CD4-positive, CD25-positive, alpha-beta regulatory T cell (primary cell): ENCODE results near the gene SYNC. TPM values are rescaled to one million over a fixed set of nuclear protein-coding genes. Genes with fewer than 3 reads are reported as not detected.
A peak's percentile ranks its signal among the peaks of the same experiment; 100 is the strongest.
"Not testable (repeated sequence)": the region's sequence is repeated elsewhere in the genome, so short reads cannot be mapped to it uniquely, and the experiment has no call there.

Experiments used
- ATAC-seq, 2 donors: fragments of 150-1000 bp; cut with Tn5 transposase; one replicate each; pipeline ENCODE4 v1.10.0; 2021; ENCODE audit warnings: low read depth in 2 of 2, moderate number of reproducible peaks in 2 of 2, moderate library complexity in 1 of 2
- DNase-seq, 3 donors: peaks; one replicate each; pipeline versions ENCODE4 v3.0.0 to v3.0.0-alpha.2; 2012 to 2022; ENCODE audit warnings: mixed read lengths in 1 of 3
- H3K27ac ChIP-seq: one replicate; pipeline ENCODE4 v1.7.0; 2013; ENCODE audit warnings: mild to moderate bottlenecking, low read length; ENCODE audit not compliant: insufficient read depth, poor library complexity, severe bottlenecking
- H3K27me3 ChIP-seq: one replicate; pipeline ENCODE4 v1.7.0; 2013; ENCODE audit warnings: low read length; ENCODE audit not compliant: control insufficient read depth, insufficient read depth
- H3K36me3 ChIP-seq: one replicate; pipeline ENCODE4 v1.7.0; 2013; ENCODE audit warnings: mild to moderate bottlenecking, low read length, moderate library complexity; ENCODE audit not compliant: control insufficient read depth, insufficient read depth
- H3K4me1 ChIP-seq: 2 replicates; pipeline ENCODE4 v1.7.0; 2013; ENCODE audit warnings: mild to moderate bottlenecking, low read length; ENCODE audit not compliant: insufficient read depth, control insufficient read depth, poor library complexity, severe bottlenecking
- H3K4me3 ChIP-seq: one replicate; pipeline ENCODE4 v1.7.0; 2013; ENCODE audit warnings: low read depth, mild to moderate bottlenecking, low read length, moderate library complexity
- H3K9me3 ChIP-seq, 2 experiments: 1 replicate in 1 of 2; 2 replicates in 1 of 2; pipeline ENCODE4 v1.7.0; 2013; ENCODE audit warnings: low read length in 2 of 2, mild to moderate bottlenecking in 1 of 2, moderate library complexity in 1 of 2; ENCODE audit not compliant: control insufficient read depth in 2 of 2
- H3K27ac Mint-ChIP-seq, 3 donors: one replicate each; pipeline ENCODE4 v1.8.0; 2020 to 2022; ENCODE audit warnings: mild to moderate bottlenecking in 3 of 3, mixed read lengths in 3 of 3, moderate library complexity in 2 of 3
- H3K27me3 Mint-ChIP-seq: one replicate; pipeline ENCODE4 v1.8.0; 2022; ENCODE audit warnings: mild to moderate bottlenecking, mixed read lengths
- H3K36me3 Mint-ChIP-seq: one replicate; pipeline ENCODE4 v1.8.0; 2020; ENCODE audit warnings: mixed read lengths
- H3K4me1 Mint-ChIP-seq, 4 donors: one replicate each; pipeline ENCODE4 v1.8.0; 2020 to 2022; ENCODE audit warnings: mixed read lengths in 4 of 4, mild to moderate bottlenecking in 1 of 4
- H3K4me3 Mint-ChIP-seq, 4 donors: one replicate each; pipeline ENCODE4 v1.8.0; 2020 to 2022; ENCODE audit warnings: mild to moderate bottlenecking in 4 of 4, mixed read lengths in 4 of 4, moderate library complexity in 3 of 4
- H3K9me3 Mint-ChIP-seq, 7 donors: one replicate each; pipeline ENCODE4 v1.8.0; 2020 to 2022; ENCODE audit warnings: mixed read lengths in 7 of 7, mild to moderate bottlenecking in 3 of 7, moderate library complexity in 2 of 7
- polyA plus RNA-seq, 4 donors: library from polyadenylated mRNA; unstranded; fragments of 300-500 nt; fragmentation: Illumina TruSeq; gene quantifications; one replicate each; pipeline ENCODE4 v1.2.3, GENCODE V29; 2021
- total RNA-seq: library from RNA; stranded (reverse); gene quantifications from one replicate; pipeline ENCODE4 v1.2.3, GENCODE V29; 2022

SYNC gene
- total and polyA plus RNA-seq, 5 donors from 2014 or later = not detected

- H3K36me3 Mint-ChIP-seq = no peaks in the 10 kb centered on the region
- peaks cover 9 to 61% (median 36%) of the 10 kb centered on the region in 4 donors for H3K4me1 Mint-ChIP-seq
- H3K9me3 Mint-ChIP-seq = no peaks in the 10 kb centered on the region
- peaks cover 6% of the 10 kb centered on the region for H3K27me3 Mint-ChIP-seq
- Histone ChIP-seq H3K27ac (peak overlapping the region; percentile 41), H3K4me3 (peak overlapping the region; percentile 61), H3K4me1 (peaks cover 36% of the 10 kb centered on the region), H3K27me3 (no peaks in the 10 kb centered on the region), H3K9me3 (no peaks in the 10 kb centered on the region), H3K36me3 (peaks cover 7% of the 10 kb centered on the region)
- peak overlapping the region; percentile 17 to 61 (median 23) for H3K27ac Mint-ChIP-seq
- DNase-seq (peak in 1 of 3 donors; percentile 23), ATAC-seq (no peak)
- peak overlapping the region; percentile 89 to 95 (median 95) for H3K4me3 Mint-ChIP-seq
Measured at GRCh38 chr1:32647308-32648134, 55.0 kb downstream of the SYNC start.

DNA sequence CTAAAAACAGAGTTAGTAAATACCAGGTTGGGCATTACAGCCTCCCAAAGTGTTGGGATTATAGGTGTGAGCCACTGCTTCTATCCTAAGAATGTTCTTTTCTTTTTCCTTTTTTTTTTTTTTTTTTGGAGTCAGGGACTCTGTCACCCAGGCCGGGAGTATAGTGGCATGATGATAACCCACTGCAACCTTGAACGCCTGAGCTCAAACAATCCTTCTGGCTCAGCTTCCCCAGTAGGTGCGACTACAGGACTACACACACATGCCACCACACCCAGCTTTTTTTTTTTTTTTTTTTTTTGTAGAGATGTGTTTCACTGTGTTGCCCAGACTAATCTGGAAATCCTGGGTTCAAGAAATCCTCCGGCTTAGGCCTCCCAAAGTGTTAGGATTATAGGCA lies 58.1 kb downstream of the SYNC start:
- no peak overlapping the region for H3K27ac ChIP-seq
- DNase-seq = no peak
- no peaks in the 10 kb centered on the region for H3K36me3 Mint-ChIP-seq
- H3K9me3 ChIP-seq = no peaks in the 10 kb centered on the region
- H3K4me3 Mint-ChIP-seq = no peak overlapping the region
- no peaks in the 10 kb centered on the region for H3K27me3 ChIP-seq
- peaks cover 9 to 47% (median 28%) of the 10 kb centered on the region in 4 donors for H3K4me1 Mint-ChIP-seq
- H3K36me3 ChIP-seq = peaks cover 11% of the 10 kb centered on the region
- no peak for ATAC-seq
- no peaks in the 10 kb centered on the region for H3K27me3 Mint-ChIP-seq
- H3K9me3 Mint-ChIP-seq = no peaks in the 10 kb centered on the region
- H3K4me1 ChIP-seq = peaks cover 19% of the 10 kb centered on the region
- H3K4me3 ChIP-seq = no peak overlapping the region
- no peak overlapping the region for H3K27ac Mint-ChIP-seq

DNA sequence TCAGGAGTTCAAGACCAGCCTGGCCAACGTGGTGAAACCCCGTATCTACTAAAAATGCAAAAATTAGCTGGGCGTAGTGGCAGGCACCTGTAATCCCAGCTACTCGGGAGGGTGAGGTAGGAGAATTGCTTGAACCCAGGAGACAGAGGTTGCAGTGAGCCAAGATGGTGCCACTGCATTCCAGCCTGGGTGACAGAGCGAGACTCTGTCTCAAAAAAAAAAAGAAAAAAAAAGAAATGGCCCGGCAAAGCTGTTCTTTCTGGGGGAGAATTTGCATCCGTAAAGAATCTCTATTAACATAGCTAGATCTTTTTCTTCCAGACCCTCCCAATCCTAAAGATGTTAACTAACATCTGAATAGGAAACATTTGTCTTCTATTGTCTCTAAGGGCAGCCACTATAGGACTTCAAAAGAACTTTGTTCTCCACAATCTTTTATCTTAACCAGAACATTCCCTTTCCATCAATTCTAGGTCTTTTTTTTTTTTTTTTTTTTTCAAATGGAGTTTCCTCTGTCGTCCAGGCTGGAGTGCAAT lies 60.2 kb downstream of the SYNC start:
- H3K9me3 Mint-ChIP-seq, H3K4me3 Mint-ChIP-seq, H3K36me3 Mint-ChIP-seq, H3K9me3 ChIP-seq, H3K4me3 ChIP-seq, ATAC-seq, DNase-seq, H3K27me3 Mint-ChIP-seq, H3K27ac ChIP-seq, H3K27me3 ChIP-seq, H3K4me1 ChIP-seq: not testable (repeated sequence)
- H3K4me1 Mint-ChIP-seq = peaks cover 0 to 29% (median 13%) of the 10 kb centered on the region in 4 donors
- peaks cover 15% of the 10 kb centered on the region for H3K36me3 ChIP-seq
- H3K27ac Mint-ChIP-seq = peak overlapping the region in 1 of 3 donors; percentile 15

DNA sequence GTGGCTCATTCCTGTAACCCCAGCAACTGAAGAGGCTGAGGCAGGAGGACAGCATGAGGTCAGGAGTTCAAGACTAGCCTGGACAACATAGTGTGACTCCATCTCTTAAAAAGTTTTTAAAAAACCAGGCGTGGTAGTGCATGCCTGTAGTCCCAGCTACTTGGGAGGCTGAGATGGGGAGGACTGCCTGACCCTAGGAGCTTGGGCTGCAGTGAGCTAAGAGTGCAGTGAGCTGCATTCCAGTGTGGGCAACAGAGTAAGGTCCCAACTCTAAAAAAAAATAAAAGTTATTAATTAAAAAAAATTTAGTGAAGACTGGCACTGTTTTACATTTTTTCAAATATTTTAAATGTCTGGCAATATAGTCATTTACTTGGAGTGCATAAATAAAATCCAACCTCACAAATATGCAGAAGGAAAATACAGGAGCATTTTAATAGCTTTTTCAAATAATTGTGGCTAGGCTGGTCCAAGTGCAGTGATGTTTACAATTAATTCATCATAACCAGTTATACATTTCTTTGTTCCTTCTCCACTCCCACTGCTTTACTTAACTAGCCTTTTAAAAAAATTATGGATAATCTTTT lies 63.0 kb downstream of the SYNC start:
- peaks cover 13% of the 10 kb centered on the region for H3K36me3 Mint-ChIP-seq
- ATAC-seq = no peak
- H3K4me3 ChIP-seq = no peak overlapping the region
- H3K27me3 ChIP-seq = no peaks in the 10 kb centered on the region
- H3K9me3 Mint-ChIP-seq = no peaks in the 10 kb centered on the region
- no peak overlapping the region for H3K4me3 Mint-ChIP-seq
- H3K27me3 Mint-ChIP-seq = no peaks in the 10 kb centered on the region
- peaks cover 0 to 24% (median 18%) of the 10 kb centered on the region in 4 donors for H3K4me1 Mint-ChIP-seq
- no peaks in the 10 kb centered on the region for H3K9me3 ChIP-seq
- H3K27ac ChIP-seq = no peak overlapping the region
- H3K27ac Mint-ChIP-seq = no peak overlapping the region
- H3K4me1 ChIP-seq = no peaks in the 10 kb centered on the region
- H3K36me3 ChIP-seq = peaks cover 11% of the 10 kb centered on the region
- DNase-seq = no peak

DNA sequence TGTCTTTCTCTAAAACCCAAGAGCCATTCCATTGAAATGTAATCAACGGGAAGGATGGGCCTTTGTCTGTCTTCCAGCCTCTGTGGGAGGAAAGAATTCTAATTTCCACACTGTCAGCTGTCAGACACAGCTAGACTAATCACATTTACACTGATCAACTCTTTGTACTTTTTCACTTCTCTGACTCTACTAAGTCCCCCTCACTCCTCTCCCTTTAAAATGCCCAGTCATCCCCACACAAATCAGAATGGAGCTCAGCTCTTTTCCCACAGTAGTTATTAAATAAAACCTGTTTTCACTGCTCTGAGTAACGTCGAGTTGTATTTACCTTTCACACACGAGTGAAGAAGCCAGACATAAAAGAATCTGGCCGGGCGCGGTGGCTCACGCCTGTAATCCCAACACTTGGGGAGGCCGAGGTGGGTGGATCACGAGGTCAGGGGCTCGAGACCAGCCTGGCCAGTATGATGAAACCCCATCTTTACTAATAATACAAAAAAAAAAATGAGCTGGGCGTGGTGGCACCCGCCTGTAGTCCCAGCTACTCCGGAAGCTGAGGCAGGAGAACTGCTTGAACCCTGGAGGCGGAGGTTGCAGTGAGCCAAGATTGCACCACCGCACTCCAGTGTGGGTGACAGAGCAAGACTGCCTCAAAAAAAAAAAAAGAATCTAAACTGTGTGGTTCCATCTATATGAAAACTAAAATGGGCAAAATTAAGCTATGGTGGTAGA lies 65.5 kb downstream of the SYNC start:
- Mint-ChIP-seq H3K27ac (peak overlapping the region in 1 of 3 donors; percentile 41), H3K36me3 (peaks cover 30% of the 10 kb centered on the region), H3K4me3 (no peak overlapping the region), H3K4me1 (peaks cover 0 to 27% (median 18%) of the 10 kb centered on the region in 4 donors), H3K9me3 (no peaks in the 10 kb centered on the region), H3K27me3 (no peaks in the 10 kb centered on the region)
- no peak overlapping the region for H3K27ac ChIP-seq
- H3K4me1 ChIP-seq = no peaks in the 10 kb centered on the region
- ATAC-seq (no peak), DNase-seq (no peak)
- peaks cover 31% of the 10 kb centered on the region for H3K36me3 ChIP-seq
- no peaks in the 10 kb centered on the region for H3K27me3 ChIP-seq
- no peaks in the 10 kb centered on the region for H3K9me3 ChIP-seq
- no peak overlapping the region for H3K4me3 ChIP-seq

DNA sequence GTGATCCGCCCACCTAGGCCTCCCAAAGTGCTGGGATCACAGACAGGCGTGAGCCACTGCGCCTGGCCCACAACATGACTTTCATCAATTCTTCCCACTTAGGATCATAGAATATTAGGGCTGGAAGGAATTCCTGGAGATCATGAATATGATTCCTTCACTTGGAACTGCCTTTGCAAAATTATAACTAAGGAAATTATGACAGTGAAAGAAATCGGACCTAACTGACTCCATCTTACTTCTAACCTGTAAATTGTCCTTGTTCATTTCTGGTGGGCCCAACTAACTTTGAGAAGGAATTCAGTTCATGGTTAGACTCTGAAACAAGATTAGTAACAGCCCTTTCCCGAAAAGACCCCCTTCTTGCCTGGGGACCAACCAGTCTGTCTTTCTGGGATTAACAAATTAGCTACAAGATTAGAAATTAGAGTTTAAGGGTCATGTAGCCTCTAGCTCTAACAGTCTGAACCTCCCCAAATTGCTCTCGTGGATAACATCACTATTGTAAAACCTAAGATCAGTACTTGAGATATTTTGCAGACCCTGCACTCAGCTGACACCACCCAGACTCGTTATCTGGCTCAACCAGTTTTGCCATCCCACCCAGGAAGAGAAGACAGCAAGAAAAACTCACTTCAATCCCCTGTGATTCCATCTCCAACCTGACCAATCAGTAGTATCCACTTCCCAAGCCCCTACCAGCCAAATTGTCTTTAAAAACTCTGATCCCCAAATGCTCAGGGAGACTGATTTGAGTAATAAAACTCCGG lies 66.9 kb downstream of the SYNC start:
- no peak overlapping the region for H3K4me3 ChIP-seq
- Mint-ChIP-seq H3K9me3 (no peaks in the 10 kb centered on the region), H3K27ac (no peak overlapping the region), H3K4me3 (no peak overlapping the region), H3K36me3 (peaks cover 30% of the 10 kb centered on the region), H3K27me3 (no peaks in the 10 kb centered on the region), H3K4me1 (peaks cover 0 to 23% (median 16%) of the 10 kb centered on the region in 4 donors)
- peaks cover 35% of the 10 kb centered on the region for H3K36me3 ChIP-seq
- H3K27me3 ChIP-seq = no peaks in the 10 kb centered on the region
- DNase-seq (no peak), ATAC-seq (no peak)
- H3K27ac ChIP-seq = no peak overlapping the region
- no peaks in the 10 kb centered on the region for H3K9me3 ChIP-seq
- H3K4me1 ChIP-seq = no peaks in the 10 kb centered on the region

- H3K27me3 Mint-ChIP-seq = no peaks in the 10 kb centered on the region
Measured at GRCh38 chr1:32632829-32633228, 69.7 kb downstream of the SYNC start.

More at GRCh38 chr1:32632829-32633228, 69.7 kb downstream of the SYNC start:
- H3K4me3 ChIP-seq = no peak overlapping the region
- H3K9me3 Mint-ChIP-seq = no peaks in the 10 kb centered on the region
- H3K4me1 Mint-ChIP-seq = peaks cover 0 to 23% (median 17%) of the 10 kb centered on the region in 4 donors
- DNase-seq = no peak
- no peaks in the 10 kb centered on the region for H3K27me3 ChIP-seq
- no peaks in the 10 kb centered on the region for H3K9me3 ChIP-seq
- peaks cover 29% of the 10 kb centered on the region for H3K36me3 ChIP-seq
- H3K27ac ChIP-seq = no peak overlapping the region
- ATAC-seq = no peak
- no peak overlapping the region for H3K4me3 Mint-ChIP-seq
- H3K27ac Mint-ChIP-seq = peak overlapping the region in 1 of 3 donors; percentile 65
- H3K36me3 Mint-ChIP-seq = peaks cover 30% of the 10 kb centered on the region
- peaks cover 2% of the 10 kb centered on the region for H3K4me1 ChIP-seq
